GM12878 (cell line): ENCODE data around the gene IFT122. TPM values are rescaled to one million over a fixed set of nuclear protein-coding genes. Genes with fewer than 3 reads are reported as not detected.

Source experiments
- ATAC-seq: fragments of 200-7000 bp; cut with Tn5 transposase; 3 replicates; pipeline ENCODE4 v1.9.1; 2020; ENCODE audit warnings: mild to moderate bottlenecking, moderate library complexity
- BruUV-seq: library from RNA; stranded (reverse); fragments of 400-500 nt; replicated peaks from 2 replicates; lab custom pipeline; 2021; lab: Mats Ljungman, UMichigan
- CTCF ChIA-PET: fragments of 300-600 bp; sonication (Branson Sonifier 250); formaldehyde crosslinking; extraction: SDS; loops from one replicate; lab custom pipeline; 2021; ENCODE audit warnings: inconsistent platforms; lab: Yijun Ruan, JAX
- POLR2A ChIA-PET: fragments of 350-600 bp; formaldehyde crosslinking; extraction: SDS; loops from one replicate; lab custom pipeline; 2021; ENCODE audit warnings: inconsistent platforms; lab: Charles Lee
- RAD21 ChIA-PET: fragments of 300-600 bp; sonication (Branson Sonifier 250); formaldehyde crosslinking; loops from one replicate; lab custom pipeline; 2023; ENCODE audit warnings: antibody characterized with exemption; ENCODE audit not compliant: unreplicated experiment; lab: Charles Lee
- SMC1A ChIA-PET: fragments of 300-600 bp; sonication (Branson Sonifier 250); formaldehyde crosslinking; loops from one replicate; lab custom pipeline; 2023; ENCODE audit not compliant: unreplicated experiment, uncharacterized antibody; lab: Charles Lee
- DNase-seq: peaks from one replicate; pipeline ENCODE4 v3.0.0-alpha.2; 2011; ENCODE audit warnings: low read depth, low spot score
- FAIRE-seq: peaks from 3 replicates; lab custom pipeline; 2011; peaks lifted over from hg19 to GRCh38; lab: Jason Lieb, UNC
- H2AFZ ChIP-seq: 2 replicates; pipeline ENCODE4 v1.6.0; 2011; ENCODE audit warnings: low read depth, low read length, control low read depth; ENCODE audit not compliant: control insufficient read depth
- H3K27ac ChIP-seq: 2 replicates; pipeline ENCODE4 v1.5.1; 2011; ENCODE audit warnings: control low read depth; ENCODE audit not compliant: control insufficient read depth, insufficient read depth
- H3K27me3 ChIP-seq, 2 experiments: replicated peaks in 1 of 2; 2 replicates each; pipeline versions ENCODE4 v1.6.0 to v1.6.1; 2011; ENCODE audit warnings: low read length in 1 of 2; ENCODE audit not compliant: control insufficient read depth in 2 of 2, insufficient read depth in 2 of 2
- H3K36me3 ChIP-seq, 2 experiments: 2 replicates each; pipeline ENCODE4 v1.5.1; 2011; ENCODE audit warnings: low read length in 1 of 2; ENCODE audit not compliant: control insufficient read depth in 2 of 2, insufficient read depth in 2 of 2
- H3K4me1 ChIP-seq: 2 replicates; pipeline ENCODE4 v1.6.1; 2011; ENCODE audit warnings: mild to moderate bottlenecking, low read length, moderate library complexity, mixed read lengths; ENCODE audit not compliant: control insufficient read depth, insufficient read depth
- H3K4me2 ChIP-seq: 2 replicates; pipeline ENCODE4 v1.6.0; 2011; ENCODE audit warnings: control low read depth; ENCODE audit not compliant: control insufficient read depth, insufficient read depth
- H3K4me3 ChIP-seq: fragments of 200-600 bp; sonication (generic); 2 replicates; pipeline ENCODE4 v1.5.1; 2016
- H3K79me2 ChIP-seq: 2 replicates; pipeline ENCODE4 v1.6.0; 2011; ENCODE audit warnings: low read length; ENCODE audit not compliant: control insufficient read depth, insufficient read depth
- H3K9ac ChIP-seq: 2 replicates; pipeline ENCODE4 v1.8.0; 2011; ENCODE audit warnings: low read length, control low read depth, mixed read lengths; ENCODE audit not compliant: control insufficient read depth, insufficient read depth
- H3K9me3 ChIP-seq: replicated peaks from 3 replicates; pipeline ENCODE4 v1.5.1; 2011; ENCODE audit warnings: mild to moderate bottlenecking, low read length; ENCODE audit not compliant: control insufficient read depth, insufficient read depth
- H4K20me1 ChIP-seq: 2 replicates; pipeline ENCODE4 v1.6.0; 2011; ENCODE audit not compliant: control insufficient read depth, insufficient read depth
- CBFB ChIP-seq: IDR thresholded peaks from 2 replicates; pipeline ENCODE4 v1.6.1; 2016; ENCODE audit warnings: antibody characterized with exemption, low read depth
- ZNF622 ChIP-seq: fragments of 450-650 bp; IDR thresholded peaks from 2 replicates; pipeline ENCODE4 v1.6.1; 2017; ENCODE audit warnings: mild to moderate bottlenecking, inconsistent platforms
- WGBS: methylation state at CpG from one replicate; pipeline ENCODE4 v1.1.6; 2016; ENCODE audit warnings: low lambda C conversion rate; ENCODE audit not compliant: insufficient replicate concordance, insufficient coverage; ENCODE audit errors: missing lambda C conversion rate; 5-methylcytosine and 5-hydroxymethylcytosine counted together
- in situ Hi-C: fragments of 300-500 bp; cut with MboI; formaldehyde crosslinking; loops from 9 replicates; pipeline ENCODE4 v1.14.3; 2018; ENCODE audit warnings: mixed read lengths
- intact Hi-C: fragments of 100-400 bp; cut with micrococcal nuclease; formaldehyde crosslinking; loops from one replicate; pipeline ENCODE4 v1.14.2; 2022; ENCODE audit not compliant: unreplicated experiment
- polyA plus RNA-seq, 11 experiments: library from polyadenylated mRNA; depleted of rRNA in 4 of 11; unstranded in 6 of 11; stranded (reverse) in 5 of 11; fragments of >200 nt; fragmentation: Nextera tagmentation in 4 of 11; fragmentation: Illumina TruSeq in 1 of 11; extraction: Ambion mirVana in 4 of 11; extraction: Trizol in 1 of 11; gene quantifications; 1 replicate in 1 of 11; 2 replicates in 10 of 11; pipeline versions ENCODE4 v1.2.1 to v1.2.3, GENCODE V29; 2011 to 2016; ENCODE audit warnings: inconsistent platforms in 2 of 11, missing spikeins in 2 of 11, low read depth in 1 of 11
- total RNA-seq, 4 experiments: library from RNA; depleted of rRNA in 3 of 4; stranded (reverse); fragments of >200 nt in 3 of 4; fragmentation: Illumina TruSeq in 1 of 4; extraction: Trizol in 1 of 4; gene quantifications; 2 replicates each; pipeline versions ENCODE4 v1.2.1 to v1.2.3, GENCODE V29; 2013 to 2021
- TF ChIP-seq, protein P1 (sequence below): fragments of 450-650 bp; IDR thresholded peaks from 2 replicates; pipeline ENCODE4 v1.6.1; 2017; ENCODE audit warnings: mild to moderate bottlenecking, moderate library complexity

The IFT122 gene
- total and polyA plus RNA-seq, 10 of the 15 experiments (the other 5 are each of a cell fraction or from before 2014, with no cell fraction given): 1.8 to 19.2 (median 8.4) TPM

GRCh38 chr3:129513705-129514104 lies 73.7 kb downstream of the IFT122 start:
- in situ Hi-C loops: no loop called here
- no peak for ATAC-seq

More at GRCh38 chr3:129513705-129514104, 73.7 kb downstream of the IFT122 start:
- Histone ChIP-seq H3K9ac (no peak overlapping the region), H4K20me1 (no peaks in the 10 kb centered on the region), H3K79me2 (no peaks in the 10 kb centered on the region), H2AFZ (no peak overlapping the region), H3K4me3 (no peak overlapping the region), H3K4me2 (no peak overlapping the region), H3K27ac (no peak overlapping the region), H3K27me3 (no peaks in the 10 kb centered on the region), H3K4me1 (no peaks in the 10 kb centered on the region), H3K36me3 (no peaks in the 10 kb centered on the region; a peak in 1 of 4 replicates), H3K9me3 (no peaks in the 10 kb centered on the region)
- 67% methylated on average over 8 of the region's 8 CpGs for WGBS
- intact Hi-C loops: no loop called here
- TF ChIP-seq, protein P1, sequence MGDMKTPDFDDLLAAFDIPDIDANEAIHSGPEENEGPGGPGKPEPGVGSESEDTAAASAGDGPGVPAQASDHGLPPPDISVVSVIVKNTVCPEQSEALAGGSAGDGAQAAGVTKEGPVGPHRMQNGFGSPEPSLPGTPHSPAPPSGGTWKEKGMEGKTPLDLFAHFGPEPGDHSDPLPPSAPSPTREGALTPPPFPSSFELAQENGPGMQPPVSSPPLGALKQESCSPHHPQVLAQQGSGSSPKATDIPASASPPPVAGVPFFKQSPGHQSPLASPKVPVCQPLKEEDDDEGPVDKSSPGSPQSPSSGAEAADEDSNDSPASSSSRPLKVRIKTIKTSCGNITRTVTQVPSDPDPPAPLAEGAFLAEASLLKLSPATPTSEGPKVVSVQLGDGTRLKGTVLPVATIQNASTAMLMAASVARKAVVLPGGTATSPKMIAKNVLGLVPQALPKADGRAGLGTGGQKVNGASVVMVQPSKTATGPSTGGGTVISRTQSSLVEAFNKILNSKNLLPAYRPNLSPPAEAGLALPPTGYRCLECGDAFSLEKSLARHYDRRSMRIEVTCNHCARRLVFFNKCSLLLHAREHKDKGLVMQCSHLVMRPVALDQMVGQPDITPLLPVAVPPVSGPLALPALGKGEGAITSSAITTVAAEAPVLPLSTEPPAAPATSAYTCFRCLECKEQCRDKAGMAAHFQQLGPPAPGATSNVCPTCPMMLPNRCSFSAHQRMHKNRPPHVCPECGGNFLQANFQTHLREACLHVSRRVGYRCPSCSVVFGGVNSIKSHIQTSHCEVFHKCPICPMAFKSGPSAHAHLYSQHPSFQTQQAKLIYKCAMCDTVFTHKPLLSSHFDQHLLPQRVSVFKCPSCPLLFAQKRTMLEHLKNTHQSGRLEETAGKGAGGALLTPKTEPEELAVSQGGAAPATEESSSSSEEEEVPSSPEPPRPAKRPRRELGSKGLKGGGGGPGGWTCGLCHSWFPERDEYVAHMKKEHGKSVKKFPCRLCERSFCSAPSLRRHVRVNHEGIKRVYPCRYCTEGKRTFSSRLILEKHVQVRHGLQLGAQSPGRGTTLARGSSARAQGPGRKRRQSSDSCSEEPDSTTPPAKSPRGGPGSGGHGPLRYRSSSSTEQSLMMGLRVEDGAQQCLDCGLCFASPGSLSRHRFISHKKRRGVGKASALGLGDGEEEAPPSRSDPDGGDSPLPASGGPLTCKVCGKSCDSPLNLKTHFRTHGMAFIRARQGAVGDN: no peak
- no peak for TF ChIP-seq CBFB
- no peak for TF ChIP-seq ZNF622
- ChIA-PET CTCF (no interaction called here), SMC1A (no interaction called here), POLR2A (no interaction called here), RAD21 (no interaction called here)
- BruUV-seq: no TSS peak
- DNase-seq: no peak
- no peak for FAIRE-seq
